MM.1S (cell line): ENCODE results near the gene HOXD4.

Experiments
- DNase-seq: peaks from one replicate; pipeline ENCODE4 v3.0.0-alpha.2; 2015
- H2AFZ ChIP-seq: fragments of 300-600 bp; sonication (generic); 2 replicates; pipeline ENCODE4 v1.6.0; 2016; ENCODE audit warnings: antibody characterized with exemption, low read length
- H3F3A ChIP-seq: fragments of 300-600 bp; sonication (generic); 2 replicates; pipeline ENCODE4 v1.6.1; 2016; ENCODE audit warnings: mild to moderate bottlenecking, antibody characterized with exemption, low read length, moderate library complexity, mixed read lengths; ENCODE audit not compliant: insufficient read depth
- H3K27ac ChIP-seq: fragments of 300-600 bp; sonication (generic); 2 replicates; pipeline ENCODE4 v1.5.1; 2016; ENCODE audit warnings: mild to moderate bottlenecking, low read length
- H3K27me3 ChIP-seq: fragments of 300-600 bp; sonication (generic); replicated peaks from 2 replicates; pipeline ENCODE4 v1.6.0; 2016; ENCODE audit warnings: low read length; ENCODE audit not compliant: insufficient read depth
- H3K36me3 ChIP-seq: fragments of 300-600 bp; sonication (generic); replicated peaks from 2 replicates; pipeline ENCODE4 v1.6.1; 2016; ENCODE audit warnings: mild to moderate bottlenecking, low read length, mixed read lengths; ENCODE audit not compliant: insufficient read depth
- H3K4me1 ChIP-seq: fragments of 300-600 bp; sonication (generic); 2 replicates; pipeline ENCODE4 v1.6.1; 2016; ENCODE audit warnings: low read length, mixed read lengths
- H3K4me2 ChIP-seq: fragments of 300-600 bp; sonication (generic); 2 replicates; pipeline ENCODE4 v1.6.0; 2016; ENCODE audit warnings: low read depth, low read length
- H3K4me3 ChIP-seq: fragments of 300-600 bp; sonication (generic); 2 replicates; pipeline ENCODE4 v1.5.1; 2016; ENCODE audit warnings: low read length, mixed read lengths
- H3K79me2 ChIP-seq: fragments of 300-600 bp; sonication (generic); 2 replicates; pipeline ENCODE4 v1.6.1; 2016; ENCODE audit warnings: mixed run types, low read length, mixed read lengths
- H3K9ac ChIP-seq: fragments of 300-600 bp; sonication (generic); 2 replicates; pipeline ENCODE4 v1.6.1; 2016; ENCODE audit warnings: low read length, mixed read lengths
- H3K9me2 ChIP-seq: fragments of 300-600 bp; sonication (generic); replicated peaks from 2 replicates; pipeline ENCODE4 v1.6.1; 2016; ENCODE audit warnings: mild to moderate bottlenecking, low read length, mixed read lengths; ENCODE audit not compliant: insufficient read depth
- H3K9me3 ChIP-seq: fragments of 300-600 bp; sonication (generic); replicated peaks from 2 replicates; pipeline ENCODE4 v1.6.1; 2016; ENCODE audit warnings: mild to moderate bottlenecking, low read length, mixed read lengths; ENCODE audit not compliant: insufficient read depth
- H4K20me1 ChIP-seq: fragments of 300-600 bp; sonication (generic); 2 replicates; pipeline ENCODE4 v1.6.1; 2016; ENCODE audit warnings: mild to moderate bottlenecking, low read length, moderate library complexity, mixed read lengths; ENCODE audit not compliant: insufficient read depth
- EZH2 ChIP-seq: fragments of 300-600 bp; sonication (generic); optimal IDR thresholded peaks from 2 replicates; pipeline ENCODE3; 2017; ENCODE audit warnings: low read depth, mild to moderate bottlenecking, antibody characterized with exemption, low read length, mixed read lengths
- EZH2phosphoT487 ChIP-seq: fragments of 300-600 bp; sonication (generic); IDR thresholded peaks from 2 replicates; pipeline ENCODE4 v1.6.1; 2018; ENCODE audit warnings: antibody characterized with exemption, low read length
- TF ChIP-seq, protein P1 (sequence below): fragments of 300-600 bp; sonication (generic); IDR thresholded peaks from 2 replicates; pipeline ENCODE4 v1.5.1; 2016; ENCODE audit warnings: antibody characterized with exemption, low read length, mixed read lengths

Gene HOXD4

DNA sequence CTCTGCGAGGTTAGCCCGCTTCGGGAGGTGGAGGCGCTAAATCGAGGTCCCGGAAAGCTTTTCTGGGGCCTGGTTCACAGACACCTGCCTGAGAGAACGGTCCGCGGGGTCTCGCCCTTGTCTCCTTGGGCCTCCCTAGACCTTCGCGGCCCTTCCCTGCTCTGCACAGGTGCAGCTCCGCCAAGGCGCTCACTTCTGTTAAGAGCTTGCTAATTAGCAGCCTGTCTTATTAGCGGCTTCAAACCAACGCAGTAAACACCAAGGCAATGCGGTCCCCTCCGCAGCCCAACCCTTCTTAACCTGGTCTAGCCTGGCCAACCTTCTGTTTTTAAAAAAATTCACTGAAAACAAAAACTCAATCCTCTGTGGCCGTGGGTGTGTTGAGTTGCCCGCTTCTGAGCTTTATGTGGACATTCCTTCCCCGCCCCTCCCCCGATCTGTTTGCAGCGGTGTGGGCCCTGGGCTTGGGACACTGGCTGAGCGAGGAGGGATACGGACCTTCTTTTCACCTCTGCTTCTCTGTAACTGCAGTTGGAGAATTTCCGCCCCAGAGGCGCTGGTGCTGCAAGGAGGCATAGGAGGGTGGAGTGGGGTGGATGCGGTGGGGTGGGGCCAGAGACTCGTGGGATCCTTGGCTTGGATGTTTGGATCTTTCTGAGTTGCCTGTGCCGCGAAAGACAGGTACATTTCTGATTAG lies 3.4 kb upstream of the HOXD4 start:
- no peak overlapping the region for H3K4me3 ChIP-seq
- H3K9me3 ChIP-seq = no peaks in the 10 kb centered on the region
- no peaks in the 10 kb centered on the region for H3F3A ChIP-seq
- no peak overlapping the region for H3K9ac ChIP-seq
- peaks cover 15% of the 10 kb centered on the region for H3K27me3 ChIP-seq
- TF ChIP-seq EZH2phosphoT487 = no peak
- TF ChIP-seq, protein P1, sequence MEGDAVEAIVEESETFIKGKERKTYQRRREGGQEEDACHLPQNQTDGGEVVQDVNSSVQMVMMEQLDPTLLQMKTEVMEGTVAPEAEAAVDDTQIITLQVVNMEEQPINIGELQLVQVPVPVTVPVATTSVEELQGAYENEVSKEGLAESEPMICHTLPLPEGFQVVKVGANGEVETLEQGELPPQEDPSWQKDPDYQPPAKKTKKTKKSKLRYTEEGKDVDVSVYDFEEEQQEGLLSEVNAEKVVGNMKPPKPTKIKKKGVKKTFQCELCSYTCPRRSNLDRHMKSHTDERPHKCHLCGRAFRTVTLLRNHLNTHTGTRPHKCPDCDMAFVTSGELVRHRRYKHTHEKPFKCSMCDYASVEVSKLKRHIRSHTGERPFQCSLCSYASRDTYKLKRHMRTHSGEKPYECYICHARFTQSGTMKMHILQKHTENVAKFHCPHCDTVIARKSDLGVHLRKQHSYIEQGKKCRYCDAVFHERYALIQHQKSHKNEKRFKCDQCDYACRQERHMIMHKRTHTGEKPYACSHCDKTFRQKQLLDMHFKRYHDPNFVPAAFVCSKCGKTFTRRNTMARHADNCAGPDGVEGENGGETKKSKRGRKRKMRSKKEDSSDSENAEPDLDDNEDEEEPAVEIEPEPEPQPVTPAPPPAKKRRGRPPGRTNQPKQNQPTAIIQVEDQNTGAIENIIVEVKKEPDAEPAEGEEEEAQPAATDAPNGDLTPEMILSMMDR = no peak
- TF ChIP-seq EZH2 = no peak
- H4K20me1 ChIP-seq = no peaks in the 10 kb centered on the region
- no peaks in the 10 kb centered on the region for H3K9me2 ChIP-seq
- H3K79me2 ChIP-seq = no peaks in the 10 kb centered on the region
- H2AFZ ChIP-seq = no peak overlapping the region
- no peak overlapping the region for H3K4me2 ChIP-seq
- no peak for DNase-seq
- no peaks in the 10 kb centered on the region for H3K4me1 ChIP-seq
- no peaks in the 10 kb centered on the region for H3K36me3 ChIP-seq
- no peak overlapping the region for H3K27ac ChIP-seq

DNA sequence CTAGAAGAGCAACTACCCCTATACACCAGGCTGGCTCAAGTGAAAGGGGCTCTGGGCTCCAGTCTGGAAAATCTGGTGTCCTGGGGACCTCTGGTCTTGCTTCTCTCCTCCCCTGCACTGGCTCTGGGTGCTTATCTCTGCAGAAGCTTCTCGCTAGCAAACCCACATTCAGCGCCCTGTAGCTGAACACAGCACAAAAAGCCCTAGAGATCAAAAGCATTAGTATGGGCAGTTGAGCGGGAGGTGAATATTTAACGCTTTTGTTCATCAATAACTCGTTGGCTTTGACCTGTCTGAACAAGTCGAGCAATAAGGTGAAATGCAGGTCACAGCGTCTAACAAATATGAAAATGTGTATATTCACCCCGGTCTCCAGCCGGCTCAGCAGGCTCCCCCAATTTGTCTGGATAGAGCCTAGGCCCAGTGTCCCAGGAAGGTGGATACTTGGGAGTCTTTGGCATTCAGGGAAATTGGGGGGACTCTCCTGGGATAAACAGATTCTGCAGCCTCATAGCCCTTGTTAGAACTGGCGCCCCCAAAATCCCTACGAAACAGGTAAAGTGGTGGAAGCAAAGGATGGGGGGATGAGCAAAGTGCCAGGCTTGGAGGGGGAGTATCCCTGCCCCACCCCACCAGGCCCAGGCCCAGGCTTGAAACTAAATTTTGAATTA lies 2.5 kb upstream of the HOXD4 start:
- Histone ChIP-seq H3K4me1 (no peaks in the 10 kb centered on the region), H3K9ac (no peak overlapping the region), H3K9me3 (no peaks in the 10 kb centered on the region), H3K79me2 (no peaks in the 10 kb centered on the region), H2AFZ (no peak overlapping the region), H3K9me2 (no peaks in the 10 kb centered on the region), H3K27ac (no peak overlapping the region), H3K4me3 (no peak overlapping the region), H3K27me3 (peaks cover 15% of the 10 kb centered on the region), H4K20me1 (no peaks in the 10 kb centered on the region), H3K4me2 (no peak overlapping the region), H3F3A (no peaks in the 10 kb centered on the region), H3K36me3 (no peaks in the 10 kb centered on the region)
- TF ChIP-seq EZH2phosphoT487 = no peak
- TF ChIP-seq, protein P1 = no peak
- TF ChIP-seq EZH2 = no peak
- DNase-seq = no peak

DNA sequence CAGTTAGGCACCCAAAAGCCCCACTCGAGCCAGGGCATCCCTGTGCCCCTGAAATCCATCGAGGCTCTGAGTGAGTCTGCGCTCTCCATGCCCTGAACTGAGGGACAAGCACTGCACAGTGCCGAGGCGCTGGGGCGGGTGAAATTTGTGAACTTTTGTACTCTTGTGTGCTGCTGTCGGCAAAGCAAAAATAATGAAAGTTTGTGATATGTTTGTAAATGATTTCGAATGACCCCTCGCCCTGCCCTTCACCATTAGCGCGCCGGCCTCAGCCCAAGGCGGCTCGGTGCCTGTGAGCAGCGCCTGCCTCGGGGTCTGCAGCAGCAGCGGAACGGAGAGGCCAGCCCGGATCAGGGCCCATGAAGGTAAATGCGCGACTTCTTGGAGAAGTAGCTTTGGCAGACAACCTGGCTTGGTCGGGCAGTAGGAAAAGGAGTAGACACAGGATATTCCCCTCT lies 1.8 kb upstream of the HOXD4 start:
- Histone ChIP-seq H3K79me2 (no peaks in the 10 kb centered on the region), H3K4me2 (no peak overlapping the region), H2AFZ (no peak overlapping the region), H3K9me3 (no peaks in the 10 kb centered on the region), H3K27ac (no peak overlapping the region), H3K4me3 (no peak overlapping the region), H4K20me1 (no peaks in the 10 kb centered on the region), H3F3A (no peaks in the 10 kb centered on the region), H3K4me1 (no peaks in the 10 kb centered on the region), H3K36me3 (no peaks in the 10 kb centered on the region), H3K9me2 (no peaks in the 10 kb centered on the region), H3K27me3 (peaks cover 15% of the 10 kb centered on the region), H3K9ac (no peak overlapping the region)
- DNase-seq = no peak
- TF ChIP-seq EZH2 (no peak), EZH2phosphoT487 (no peak)
- TF ChIP-seq, protein P1 = no peak
